Keratinocyte (primary cell): ENCODE measurements around the gene TMEM161B. TPM values are rescaled to one million over a fixed set of nuclear protein-coding genes. Genes with fewer than 3 reads are reported as not detected.

Experiments
- DNase-seq: peaks from one replicate; pipeline ENCODE4 v3.0.0-alpha.2; 2011; ENCODE audit warnings: low read depth, missing footprints, low spot score
- FAIRE-seq: peaks from 2 replicates; lab custom pipeline; 2011; peaks lifted over from hg19 to GRCh38; lab: Jason Lieb, UNC
- H2AFZ ChIP-seq: 2 replicates; pipeline ENCODE4 v1.6.0; 2012; ENCODE audit warnings: low read length, control low read depth, inconsistent platforms; ENCODE audit not compliant: control insufficient read depth
- H3K27ac ChIP-seq: 2 replicates; pipeline ENCODE4 v1.5.1; 2011; ENCODE audit warnings: low read length; ENCODE audit not compliant: control insufficient read depth, insufficient read depth
- H3K27me3 ChIP-seq: 3 replicates; pipeline ENCODE4 v1.6.0; 2011; ENCODE audit warnings: low read length; ENCODE audit not compliant: control insufficient read depth, insufficient read depth; ENCODE audit errors: extremely low read depth
- H3K36me3 ChIP-seq, 2 experiments: 2 replicates in 1 of 2; 3 replicates in 1 of 2; pipeline ENCODE4 v1.5.1; 2011; ENCODE audit warnings: low read length in 2 of 2, mild to moderate bottlenecking in 1 of 2; ENCODE audit not compliant: control insufficient read depth in 2 of 2, insufficient read depth in 2 of 2; ENCODE audit errors: extremely low read depth in 1 of 2
- H3K4me1 ChIP-seq: 3 replicates; pipeline ENCODE4 v1.5.1; 2011; ENCODE audit warnings: low read length; ENCODE audit not compliant: control insufficient read depth, insufficient read depth; ENCODE audit errors: extremely low read depth
- H3K4me2 ChIP-seq: 3 replicates; pipeline ENCODE4 v1.6.0; 2011; ENCODE audit warnings: low read depth, low read length; ENCODE audit not compliant: control insufficient read depth, insufficient read depth; ENCODE audit errors: extremely low read depth
- H3K4me3 ChIP-seq, 3 experiments: fragments of 200-600 bp in 1 of 3; sonication (generic) in 1 of 3; 2 replicates in 2 of 3; 3 replicates in 1 of 3; pipeline ENCODE4 v1.5.1; 2011 to 2016; ENCODE audit warnings: low read length in 3 of 3, mild to moderate bottlenecking in 3 of 3, control low read depth in 2 of 3, inconsistent platforms in 1 of 3, low read depth in 1 of 3, mixed read lengths in 1 of 3, mixed run types in 1 of 3, moderate library complexity in 1 of 3; ENCODE audit not compliant: control insufficient read depth in 2 of 3, insufficient read depth in 2 of 3; ENCODE audit errors: extremely low read depth in 1 of 3
- H3K79me2 ChIP-seq: 2 replicates; pipeline ENCODE4 v1.6.0; 2012; ENCODE audit warnings: low read length; ENCODE audit not compliant: control insufficient read depth, insufficient read depth
- H3K9ac ChIP-seq: 3 replicates; pipeline ENCODE4 v1.6.0; 2011; ENCODE audit warnings: low read length; ENCODE audit not compliant: control insufficient read depth, insufficient read depth; ENCODE audit errors: extremely low read depth
- H3K9me1 ChIP-seq: 3 replicates; pipeline ENCODE4 v1.6.0; 2011; ENCODE audit warnings: low read length; ENCODE audit not compliant: control insufficient read depth, insufficient read depth; ENCODE audit errors: extremely low read depth
- H3K9me3 ChIP-seq: 2 replicates; pipeline ENCODE4 v1.5.1; 2012; ENCODE audit warnings: low read depth, low read length; ENCODE audit not compliant: control insufficient read depth
- H4K20me1 ChIP-seq: 3 replicates; pipeline ENCODE4 v1.6.0; 2011; ENCODE audit warnings: low read length; ENCODE audit not compliant: control insufficient read depth, insufficient read depth; ENCODE audit errors: extremely low read depth
- EZH2 ChIP-seq: IDR thresholded peaks from one replicate; pipeline ENCODE4 v1.6.1; 2012; ENCODE audit warnings: inconsistent platforms, mild to moderate bottlenecking, low read length, moderate library complexity
- dilution Hi-C: fragments of 300-500 bp; cut with MboI; formaldehyde crosslinking; loops from one replicate; pipeline ENCODE4 v1.7.0; 2020; ENCODE audit warnings: low sequenced_read_pairs; ENCODE audit not compliant: extremely low pct_ligation_motif_present
- polyA plus RNA-seq, 5 experiments: library from polyadenylated mRNA; depleted of rRNA in 3 of 5; stranded (reverse) in 3 of 5; stranded (forward) in 1 of 5; unstranded in 1 of 5; fragments of >200 nt; gene quantifications; 1 replicate in 1 of 5; 2 replicates in 3 of 5; 3 replicates in 1 of 5; pipeline versions ENCODE4 v1.2.1 to v1.2.3, GENCODE V29; 2011 to 2012; ENCODE audit warnings: missing spikeins in 2 of 5, low read depth in 1 of 5, low replicate concordance in 1 of 5
- TF ChIP-seq, protein P1 (sequence below), 3 experiments: IDR thresholded peaks in 1 of 3; conservative IDR thresholded peaks in 1 of 3; optimal IDR thresholded peaks in 1 of 3; 2 replicates in 2 of 3; 3 replicates in 1 of 3; pipeline versions ENCODE3 to v1.5.1; 2011; ENCODE audit warnings: low read length in 3 of 3, mild to moderate bottlenecking in 3 of 3, moderate library complexity in 2 of 3, control low read depth in 1 of 3, inconsistent platforms in 1 of 3; ENCODE audit not compliant: insufficient read depth in 2 of 3; ENCODE audit errors: extremely low read depth in 1 of 3

Gene TMEM161B
- polyA plus RNA-seq, 1 donor (not counting 4 experiments of a cell fraction or from before 2014, with no cell fraction given): 18.2 TPM

DNA sequence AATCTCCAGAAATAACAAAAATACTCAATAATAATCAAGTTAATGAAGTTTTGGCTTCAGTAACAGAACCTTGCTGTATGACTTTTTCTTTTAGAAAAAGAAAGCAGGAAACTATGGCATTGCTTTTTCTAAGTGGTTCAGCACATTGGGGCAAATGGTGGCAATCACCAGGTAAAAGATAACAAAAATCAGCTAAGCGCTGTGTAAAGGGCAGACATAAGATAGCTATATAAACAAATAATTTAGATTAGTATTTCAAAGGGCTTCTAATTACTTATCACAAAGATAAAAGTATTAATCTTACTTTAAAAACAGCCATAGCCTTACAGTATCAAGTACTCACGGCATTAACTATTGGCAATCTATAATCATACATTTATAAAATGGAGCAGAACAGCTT is 10.0 kb downstream of the TMEM161B start:
- H3K9me1 ChIP-seq: no peaks in the 10 kb centered on the region
- no peak overlapping the region for H3K27ac ChIP-seq
- H3K9ac ChIP-seq: no peak overlapping the region
- DNase-seq (no peak), FAIRE-seq (no peak)
- dilution Hi-C loops: no loop called here
- H3K4me2 ChIP-seq: no peak overlapping the region
- TF ChIP-seq, protein P1, sequence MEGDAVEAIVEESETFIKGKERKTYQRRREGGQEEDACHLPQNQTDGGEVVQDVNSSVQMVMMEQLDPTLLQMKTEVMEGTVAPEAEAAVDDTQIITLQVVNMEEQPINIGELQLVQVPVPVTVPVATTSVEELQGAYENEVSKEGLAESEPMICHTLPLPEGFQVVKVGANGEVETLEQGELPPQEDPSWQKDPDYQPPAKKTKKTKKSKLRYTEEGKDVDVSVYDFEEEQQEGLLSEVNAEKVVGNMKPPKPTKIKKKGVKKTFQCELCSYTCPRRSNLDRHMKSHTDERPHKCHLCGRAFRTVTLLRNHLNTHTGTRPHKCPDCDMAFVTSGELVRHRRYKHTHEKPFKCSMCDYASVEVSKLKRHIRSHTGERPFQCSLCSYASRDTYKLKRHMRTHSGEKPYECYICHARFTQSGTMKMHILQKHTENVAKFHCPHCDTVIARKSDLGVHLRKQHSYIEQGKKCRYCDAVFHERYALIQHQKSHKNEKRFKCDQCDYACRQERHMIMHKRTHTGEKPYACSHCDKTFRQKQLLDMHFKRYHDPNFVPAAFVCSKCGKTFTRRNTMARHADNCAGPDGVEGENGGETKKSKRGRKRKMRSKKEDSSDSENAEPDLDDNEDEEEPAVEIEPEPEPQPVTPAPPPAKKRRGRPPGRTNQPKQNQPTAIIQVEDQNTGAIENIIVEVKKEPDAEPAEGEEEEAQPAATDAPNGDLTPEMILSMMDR (optimal IDR thresholded peaks at IDR 0.05 in 1 of 3, IDR thresholded peaks at IDR 0.05 in 1 of 3, conservative IDR thresholded peaks at IDR 0.05 in 1 of 3; ENCODE audit: extremely low read depth in 1 of 3, insufficient read depth in 2 of 3, low read length in 3 of 3): no peak
- TF ChIP-seq EZH2: no peak
- no peak overlapping the region for H2AFZ ChIP-seq
- H3K79me2 ChIP-seq: peaks cover 91% of the 10 kb centered on the region
- H3K27me3 ChIP-seq: no peaks in the 10 kb centered on the region
- peaks cover 2% of the 10 kb centered on the region for H4K20me1 ChIP-seq
- H3K36me3 ChIP-seq: no peaks in the 10 kb centered on the region
- no peaks in the 10 kb centered on the region for H3K9me3 ChIP-seq
- H3K4me1 ChIP-seq: no peaks in the 10 kb centered on the region
- no peak overlapping the region for H3K4me3 ChIP-seq

DNA sequence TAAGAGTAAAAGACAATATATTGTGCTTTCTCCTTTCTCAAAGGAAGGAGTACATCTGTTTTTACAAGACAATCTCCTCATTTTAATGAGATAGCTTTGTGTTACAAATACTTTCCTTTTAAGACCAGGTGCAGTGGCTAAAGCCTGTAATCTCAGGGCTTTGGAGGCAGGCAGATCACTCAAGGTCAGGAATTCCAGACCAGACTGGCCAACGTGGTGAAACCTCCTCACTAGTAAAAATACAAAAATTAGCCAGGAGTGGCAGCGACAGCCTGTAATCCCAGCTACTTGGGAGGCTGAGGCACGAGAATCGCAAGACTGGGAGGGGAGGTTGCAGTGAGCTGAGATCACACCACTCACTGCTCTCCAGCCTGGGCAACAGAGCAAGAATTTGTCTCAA is 11.8 kb downstream of the TMEM161B start:
- Histone ChIP-seq H3K27me3 (no peaks in the 10 kb centered on the region), H3K27ac (no peak overlapping the region), H3K4me3 (no peak overlapping the region), H3K9me3 (no peaks in the 10 kb centered on the region), H4K20me1 (peaks cover 2% of the 10 kb centered on the region), H3K36me3 (no peaks in the 10 kb centered on the region), H3K4me1 (no peaks in the 10 kb centered on the region), H2AFZ (no peak overlapping the region), H3K4me2 (no peak overlapping the region), H3K9me1 (no peaks in the 10 kb centered on the region), H3K9ac (no peak overlapping the region), H3K79me2 (peaks cover 89% of the 10 kb centered on the region)
- no peak for DNase-seq
- TF ChIP-seq, protein P1 (optimal IDR thresholded peaks at IDR 0.05 in 1 of 3, IDR thresholded peaks at IDR 0.05 in 1 of 3, conservative IDR thresholded peaks at IDR 0.05 in 1 of 3; ENCODE audit: extremely low read depth in 1 of 3, insufficient read depth in 2 of 3, low read length in 3 of 3): no peak
- TF ChIP-seq EZH2: no peak
- no peak for FAIRE-seq
- dilution Hi-C loops: no loop called here
